Kidney capillary endothelial cell (primary cell): ENCODE measurements around the gene AP3B1.

Experiments used
- DNase-seq: peaks from one replicate; pipeline ENCODE4 v3.0.0-alpha.2; 2018; ENCODE audit warnings: low spot score

Gene AP3B1, protein sequence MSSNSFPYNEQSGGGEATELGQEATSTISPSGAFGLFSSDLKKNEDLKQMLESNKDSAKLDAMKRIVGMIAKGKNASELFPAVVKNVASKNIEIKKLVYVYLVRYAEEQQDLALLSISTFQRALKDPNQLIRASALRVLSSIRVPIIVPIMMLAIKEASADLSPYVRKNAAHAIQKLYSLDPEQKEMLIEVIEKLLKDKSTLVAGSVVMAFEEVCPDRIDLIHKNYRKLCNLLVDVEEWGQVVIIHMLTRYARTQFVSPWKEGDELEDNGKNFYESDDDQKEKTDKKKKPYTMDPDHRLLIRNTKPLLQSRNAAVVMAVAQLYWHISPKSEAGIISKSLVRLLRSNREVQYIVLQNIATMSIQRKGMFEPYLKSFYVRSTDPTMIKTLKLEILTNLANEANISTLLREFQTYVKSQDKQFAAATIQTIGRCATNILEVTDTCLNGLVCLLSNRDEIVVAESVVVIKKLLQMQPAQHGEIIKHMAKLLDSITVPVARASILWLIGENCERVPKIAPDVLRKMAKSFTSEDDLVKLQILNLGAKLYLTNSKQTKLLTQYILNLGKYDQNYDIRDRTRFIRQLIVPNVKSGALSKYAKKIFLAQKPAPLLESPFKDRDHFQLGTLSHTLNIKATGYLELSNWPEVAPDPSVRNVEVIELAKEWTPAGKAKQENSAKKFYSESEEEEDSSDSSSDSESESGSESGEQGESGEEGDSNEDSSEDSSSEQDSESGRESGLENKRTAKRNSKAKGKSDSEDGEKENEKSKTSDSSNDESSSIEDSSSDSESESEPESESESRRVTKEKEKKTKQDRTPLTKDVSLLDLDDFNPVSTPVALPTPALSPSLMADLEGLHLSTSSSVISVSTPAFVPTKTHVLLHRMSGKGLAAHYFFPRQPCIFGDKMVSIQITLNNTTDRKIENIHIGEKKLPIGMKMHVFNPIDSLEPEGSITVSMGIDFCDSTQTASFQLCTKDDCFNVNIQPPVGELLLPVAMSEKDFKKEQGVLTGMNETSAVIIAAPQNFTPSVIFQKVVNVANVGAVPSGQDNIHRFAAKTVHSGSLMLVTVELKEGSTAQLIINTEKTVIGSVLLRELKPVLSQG

DNA sequence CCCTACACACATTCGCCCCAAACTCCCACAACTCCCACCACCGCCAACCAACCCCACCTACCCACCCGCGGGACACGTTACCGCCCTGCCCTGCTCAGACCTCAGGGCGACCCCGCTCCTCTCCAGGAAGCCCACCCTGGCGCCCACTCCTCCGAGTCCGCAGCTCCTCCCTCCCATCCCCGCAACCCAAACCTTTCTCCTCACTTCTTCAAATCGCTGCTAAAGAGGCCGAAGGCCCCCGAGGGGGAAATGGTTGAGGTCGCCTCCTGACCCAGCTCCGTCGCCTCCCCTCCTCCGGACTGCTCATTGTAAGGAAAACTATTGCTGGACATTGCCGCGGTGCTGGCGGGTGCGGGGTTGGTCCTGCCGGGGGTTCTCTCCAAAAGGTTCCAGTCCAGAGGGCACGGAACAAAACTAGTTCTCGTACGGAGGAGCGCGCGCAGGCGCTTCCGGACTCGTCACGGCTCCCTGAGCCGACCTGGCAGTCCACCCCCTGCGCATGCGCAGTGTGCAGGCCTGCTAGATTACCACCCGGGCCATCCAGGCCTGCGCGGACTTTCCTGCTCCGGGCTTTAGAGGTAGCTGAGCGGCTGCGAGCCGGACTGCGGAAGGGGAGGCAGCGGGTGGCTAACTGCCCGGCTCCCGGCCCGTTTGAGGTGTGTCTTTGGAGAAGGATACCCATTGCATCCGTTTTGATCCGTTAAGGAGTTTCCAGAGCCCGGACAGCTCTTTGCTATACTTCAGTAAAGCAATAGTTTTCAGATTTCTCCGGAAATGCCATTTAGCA is at the start of gene AP3B1:
TSS of gene AP3B1 (minus strand) at position 451 of the 787 bp plus-strand sequence. CDS start at position 332, 119 bp downstream.
- peak; percentile 100 for DNase-seq

DNA sequence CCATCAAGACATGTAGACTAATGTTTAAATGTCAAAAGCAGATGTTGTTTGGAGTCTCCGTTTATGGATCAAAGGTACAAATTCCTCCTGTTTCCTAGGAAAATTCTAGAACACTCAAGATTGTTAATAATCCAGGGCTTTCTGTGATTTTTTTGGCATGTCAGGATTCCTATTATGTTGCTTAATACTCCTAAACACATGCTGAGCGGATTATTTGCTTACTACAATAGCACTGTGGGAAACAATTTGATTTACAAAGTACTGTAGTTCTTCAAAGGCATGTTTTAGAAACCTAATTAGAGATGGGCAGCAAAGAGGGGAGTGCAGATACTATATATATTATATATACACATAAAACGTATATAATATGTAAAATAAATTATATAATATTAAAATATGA is 46.9 kb upstream of the AP3B1 start:
- no peak for DNase-seq

DNA sequence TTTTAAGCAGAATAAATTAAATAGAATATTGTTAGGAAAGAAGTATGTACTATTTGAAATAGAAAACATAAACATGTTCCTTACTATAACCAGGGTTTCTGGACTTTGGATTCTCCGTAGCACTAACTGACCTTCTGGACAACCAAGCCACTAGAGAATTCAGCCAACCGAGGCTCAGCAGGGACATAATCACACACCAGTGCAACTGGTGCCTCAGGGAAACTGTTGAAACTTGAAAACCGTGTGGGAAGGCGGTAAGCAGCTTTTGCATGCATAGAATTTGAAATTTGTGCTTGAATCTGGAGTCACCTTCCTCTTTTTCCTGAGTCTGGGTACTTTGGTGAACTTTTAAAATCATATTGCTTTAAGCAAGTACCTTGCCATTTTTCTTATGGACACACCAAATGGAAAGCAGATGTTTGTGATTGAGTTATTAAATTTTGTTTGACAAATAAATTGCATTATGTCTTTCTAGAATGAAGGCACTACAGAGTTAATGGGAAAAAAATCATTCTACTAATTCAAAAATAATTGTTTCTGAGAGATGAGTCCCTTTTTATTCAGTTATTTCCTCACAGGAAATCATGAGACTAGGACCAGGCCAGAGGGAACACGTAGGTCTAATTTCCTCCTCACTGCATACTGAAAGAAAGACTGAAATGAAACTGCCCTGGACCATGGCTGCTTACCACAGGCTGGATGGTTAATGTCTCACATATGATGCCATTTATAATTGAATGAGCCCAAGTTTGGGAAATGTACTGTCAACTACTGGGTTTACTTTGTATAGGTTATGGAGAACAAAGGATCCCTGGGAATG is 45.3 kb upstream of the AP3B1 start:
- DNase-seq: no peak

DNA sequence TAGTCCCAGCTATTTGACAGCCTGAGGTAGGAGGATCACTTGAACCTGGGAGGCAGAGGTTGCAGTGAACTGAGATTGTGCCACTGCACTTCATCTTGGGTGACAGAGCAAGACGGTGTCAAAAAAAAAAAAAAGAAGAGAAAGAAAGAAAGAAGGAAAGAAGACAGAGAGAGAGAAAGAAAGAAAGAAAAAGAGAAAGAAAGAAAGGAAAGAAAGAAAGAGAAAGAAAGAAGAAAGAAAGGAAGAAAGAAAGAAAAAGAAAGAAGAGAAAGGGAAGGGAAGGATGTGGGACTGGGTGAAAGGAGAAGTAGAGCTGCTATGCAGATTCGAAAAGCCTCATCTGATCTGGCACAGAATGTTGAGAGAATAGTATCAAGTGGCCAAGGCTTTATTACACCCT is 42.2 kb upstream of the AP3B1 start:
- DNase-seq: no peak

DNA sequence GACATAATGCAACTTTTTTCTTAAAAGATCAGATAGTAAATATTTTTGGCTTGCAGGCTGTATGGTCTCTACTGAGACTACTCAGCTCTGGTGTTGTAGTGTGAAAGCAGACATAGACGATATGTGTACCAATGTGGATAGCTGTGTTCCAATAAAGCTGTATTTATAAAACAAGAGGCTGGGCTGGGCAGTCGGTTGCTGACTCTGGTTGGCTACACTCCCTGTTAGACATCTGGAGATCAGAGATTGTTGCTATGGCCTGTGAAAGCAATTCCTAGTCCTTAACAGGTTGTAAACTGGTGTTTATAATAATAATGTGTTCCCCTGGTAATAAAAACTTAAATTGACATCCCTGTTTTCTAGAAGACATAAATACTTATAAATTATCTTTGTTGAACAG is 41.5 kb upstream of the AP3B1 start:
- DNase-seq: no peak

DNA sequence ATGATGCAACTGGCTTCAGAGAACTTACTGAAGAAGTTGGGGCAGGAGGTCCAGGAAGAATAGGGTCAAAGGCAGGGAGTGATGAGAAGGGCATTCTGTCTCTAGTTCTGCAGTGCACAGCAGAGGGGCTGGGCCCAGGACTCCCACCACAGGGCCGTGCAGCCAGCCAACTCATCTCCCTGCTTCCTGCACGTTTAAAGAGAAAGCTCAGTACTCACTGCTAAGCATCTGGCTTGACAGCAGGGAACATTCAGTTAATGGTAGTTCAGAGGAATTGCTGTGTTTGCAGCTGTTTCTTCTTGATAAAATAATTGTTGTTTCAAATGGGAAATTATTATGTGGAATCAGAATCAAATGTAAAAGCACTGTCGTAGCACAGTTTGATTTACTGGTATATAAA is 40.3 kb upstream of the AP3B1 start:
- no peak for DNase-seq

DNA sequence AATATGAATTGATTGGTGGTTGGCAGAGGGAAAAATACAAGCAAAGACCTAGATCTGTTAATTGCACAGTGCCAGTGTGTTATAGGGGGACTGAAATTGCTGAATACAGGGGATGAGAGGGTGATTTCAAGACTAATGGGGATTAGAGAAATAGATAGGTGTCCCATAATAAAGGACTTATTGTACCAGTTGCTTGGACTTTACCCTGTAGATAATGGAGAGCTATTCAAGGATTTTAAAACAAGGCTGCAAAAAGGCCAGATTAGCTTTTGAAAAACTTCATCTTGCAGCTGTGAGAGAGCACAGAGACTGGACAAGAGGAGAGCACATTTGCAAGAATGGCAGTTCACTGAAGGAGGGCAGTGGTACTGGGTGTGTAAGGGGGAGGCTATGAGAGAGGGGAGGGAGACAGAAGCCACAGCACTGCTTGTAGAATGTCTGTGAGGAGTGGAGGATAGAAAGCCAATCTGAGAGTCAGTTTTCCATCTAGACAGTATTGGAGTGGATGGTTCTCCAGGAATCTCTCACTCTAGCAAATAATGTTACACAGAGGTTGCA is 37.1 kb upstream of the AP3B1 start:
- DNase-seq: no peak

DNA sequence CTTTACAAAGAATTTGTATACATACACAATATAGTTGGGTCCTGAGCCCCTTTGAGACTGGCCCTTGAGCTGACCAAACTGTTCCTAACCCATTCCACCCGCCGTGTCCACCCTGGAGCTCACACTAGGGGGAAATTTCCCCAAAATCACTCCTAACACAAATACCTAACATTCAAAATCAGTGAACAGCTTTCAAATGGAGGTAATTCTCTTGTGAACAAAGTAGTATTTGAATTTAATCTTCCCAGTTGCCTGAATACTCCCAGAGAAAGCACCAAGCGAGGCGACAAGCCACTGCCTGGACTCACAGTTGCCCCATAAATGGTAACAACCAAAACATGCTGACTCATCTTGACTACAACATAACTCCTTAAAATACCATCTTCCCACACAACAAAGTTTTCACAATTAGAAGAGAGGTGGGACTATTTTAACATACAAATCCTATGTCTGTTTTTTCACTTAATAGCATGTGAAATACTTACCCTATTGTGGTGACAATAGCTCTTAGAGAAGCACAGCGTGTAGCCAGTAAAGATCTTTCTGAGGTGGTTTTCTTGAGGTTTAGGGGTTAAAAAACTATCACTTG is 34.2 kb upstream of the AP3B1 start:
- no peak for DNase-seq

DNA sequence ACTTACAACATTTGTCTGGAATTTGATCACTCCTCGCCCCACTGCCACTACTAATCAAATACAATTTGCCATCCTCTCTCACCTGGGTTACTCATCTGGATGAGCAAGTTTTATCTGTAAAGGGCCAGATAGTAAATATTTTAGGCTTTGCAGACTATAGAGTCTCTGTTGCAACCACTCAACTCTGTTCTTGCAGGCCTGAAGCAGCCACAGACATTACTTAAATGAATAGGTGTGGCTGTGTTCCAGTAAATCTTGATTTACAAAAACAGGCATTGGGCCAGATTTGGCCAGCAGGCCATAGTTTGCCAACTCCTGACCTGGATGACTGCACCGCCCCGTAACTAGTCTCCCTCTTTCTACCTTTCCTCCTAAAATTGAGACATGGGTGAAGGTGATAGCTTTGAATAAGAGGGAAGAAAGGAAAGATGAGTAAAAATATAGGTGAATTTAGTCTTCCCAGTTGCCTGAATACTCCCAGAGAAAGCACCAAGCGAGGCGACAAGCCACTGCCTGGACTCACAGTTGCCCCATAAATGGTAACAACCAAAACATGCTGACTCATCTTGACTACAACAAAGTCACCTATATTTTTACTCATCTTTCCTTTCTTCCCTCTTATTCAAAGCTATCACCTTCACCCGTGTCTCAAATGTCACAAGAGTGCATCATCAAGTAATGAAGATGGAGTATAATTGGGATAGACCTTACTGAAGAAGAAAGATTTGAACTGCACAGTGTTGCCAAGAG is 33.4 kb upstream of the AP3B1 start:
- DNase-seq: no peak

DNA sequence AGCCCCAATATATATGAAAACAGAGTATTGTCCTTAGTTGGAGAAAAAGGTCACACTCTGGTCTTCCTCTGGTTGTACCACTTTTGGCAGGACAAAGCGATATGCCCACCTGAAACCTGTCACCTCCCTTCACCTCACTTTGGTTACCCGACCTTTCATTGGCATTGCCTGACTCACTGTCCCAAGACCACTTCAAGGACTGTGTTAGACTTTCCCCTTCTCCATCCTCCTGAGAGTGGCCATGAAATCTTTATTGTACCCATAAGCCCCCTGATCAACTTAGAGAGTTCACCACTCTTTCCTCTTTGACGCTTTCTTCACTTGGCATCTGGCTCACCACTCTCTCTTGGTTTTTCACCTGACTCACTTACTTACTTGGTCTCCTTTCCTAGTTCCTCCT is 32.4 kb upstream of the AP3B1 start:
- no peak for DNase-seq

DNA sequence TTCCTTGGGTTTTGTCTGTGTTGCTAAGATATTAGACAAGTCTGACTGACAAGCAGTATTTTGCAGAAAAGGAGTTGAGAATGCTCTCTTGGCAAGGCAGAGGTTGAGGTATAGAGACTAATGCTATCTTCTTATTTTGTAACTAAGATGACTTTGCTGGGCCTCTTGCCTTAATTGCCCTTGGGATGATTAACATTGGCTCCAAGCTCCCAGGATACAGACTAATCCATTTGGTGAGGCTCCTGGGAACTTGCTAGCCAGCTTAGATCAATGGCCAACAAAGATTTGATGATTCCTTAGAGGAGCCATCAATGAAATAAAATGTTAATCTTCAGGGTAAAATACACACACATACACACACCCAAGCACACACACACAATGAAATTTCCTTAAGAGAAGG is 28.7 kb upstream of the AP3B1 start:
- DNase-seq: no peak

DNA sequence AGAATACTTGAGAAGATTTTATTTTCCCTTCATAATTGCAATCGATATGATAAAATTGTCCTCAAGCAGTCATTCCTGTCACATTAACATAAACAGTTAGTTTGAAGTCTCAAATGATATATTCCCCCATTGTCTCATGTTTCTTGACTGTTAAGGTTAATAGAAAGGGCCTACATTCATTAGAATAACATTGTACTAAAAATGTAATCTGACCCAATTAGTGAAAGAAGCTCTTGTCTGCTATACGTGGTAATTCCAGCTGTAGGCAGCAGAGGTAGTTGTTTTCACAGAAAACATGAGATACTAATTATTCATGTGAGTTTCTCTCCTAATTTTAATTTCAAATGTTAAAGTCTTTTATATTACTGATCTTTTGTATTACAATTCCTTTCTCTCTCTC is 25.9 kb upstream of the AP3B1 start:
- peak; percentile 31 for DNase-seq

DNA sequence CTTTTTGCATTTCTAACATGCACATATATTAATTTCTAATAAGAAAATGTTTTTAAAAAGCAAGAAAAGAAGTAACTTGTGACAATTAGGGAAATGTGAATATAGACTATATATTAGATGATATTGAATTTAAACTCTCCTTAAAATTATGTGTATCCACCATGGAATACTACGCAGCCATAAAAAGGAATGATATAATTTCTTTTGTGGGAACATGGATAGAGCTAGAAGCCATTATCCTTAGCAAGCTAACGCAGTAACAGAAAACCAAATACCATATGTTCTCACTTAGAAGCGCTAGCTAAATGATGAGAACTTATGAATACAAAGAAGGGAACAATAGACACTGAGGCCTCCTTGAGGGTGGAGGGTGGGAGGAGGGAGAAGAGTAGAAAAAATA is 23.8 kb upstream of the AP3B1 start:
- no peak for DNase-seq

DNA sequence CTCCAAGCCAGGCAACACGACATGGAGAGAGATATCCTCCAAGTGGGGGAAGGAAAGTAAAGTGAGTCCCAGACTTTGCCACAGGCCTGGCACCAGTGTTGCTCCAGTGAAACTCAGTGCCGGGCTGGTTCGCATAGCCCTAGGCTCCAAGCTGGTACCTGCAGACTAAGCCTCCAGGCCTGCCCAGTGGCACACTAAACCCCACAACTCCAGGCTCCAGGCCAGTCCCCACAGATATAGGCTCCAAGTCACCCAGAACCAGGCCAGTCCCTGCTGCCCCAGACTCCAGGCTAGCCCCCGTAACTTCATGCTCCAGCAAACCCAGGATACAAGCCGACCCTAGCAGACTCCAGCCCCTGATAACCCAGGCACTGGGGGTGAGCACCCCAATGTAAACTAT is 23.0 kb upstream of the AP3B1 start:
- no peak for DNase-seq

DNA sequence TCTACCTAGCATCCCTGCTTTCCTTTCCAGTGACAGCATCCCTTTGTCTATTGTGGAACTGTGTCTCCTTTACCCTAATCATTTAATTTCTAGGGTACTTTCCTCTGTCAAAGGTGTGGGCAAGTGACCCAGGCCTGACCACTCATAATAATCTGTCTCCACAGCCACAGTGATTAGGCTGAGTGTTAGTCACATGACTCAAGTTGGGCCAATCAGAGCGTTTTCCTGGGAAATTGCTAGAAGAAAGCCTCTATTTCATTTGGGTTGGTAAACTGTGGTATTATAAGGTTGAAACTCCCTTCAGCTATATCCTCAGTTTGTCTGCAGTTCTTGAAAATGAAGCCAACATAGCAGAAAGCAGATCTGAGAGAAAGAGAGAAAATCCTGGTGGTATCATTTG is 14.2 kb upstream of the AP3B1 start:
- no peak for DNase-seq

DNA sequence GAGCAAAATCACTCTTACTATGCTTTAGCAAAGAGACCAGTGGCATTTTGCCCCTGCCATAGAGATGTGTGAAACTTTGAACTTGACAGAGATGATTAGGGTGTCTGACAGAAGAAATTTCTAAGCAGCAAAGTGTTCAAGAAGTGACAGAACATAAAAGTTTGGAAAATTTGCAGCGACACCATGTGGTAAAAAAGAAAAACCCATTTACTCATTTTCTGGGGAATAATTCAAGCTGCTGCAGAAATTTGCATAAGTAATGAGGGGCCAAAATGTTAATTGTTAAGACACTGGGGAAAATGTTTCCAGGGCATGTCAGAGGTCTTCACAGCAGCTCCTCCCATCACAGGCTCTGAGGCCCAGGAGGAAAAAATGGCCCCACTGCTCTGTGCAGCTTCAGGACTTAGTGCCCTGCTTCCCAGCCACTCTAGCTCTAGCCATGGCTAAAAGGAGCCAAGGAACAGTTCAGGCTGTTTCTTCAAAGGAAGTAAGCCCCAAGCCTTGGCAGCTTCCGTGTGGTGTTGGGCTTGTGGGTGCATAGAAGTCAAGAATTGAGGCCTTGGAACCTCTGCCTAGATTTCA is 6.1 kb upstream of the AP3B1 start:
- no peak for DNase-seq

DNA sequence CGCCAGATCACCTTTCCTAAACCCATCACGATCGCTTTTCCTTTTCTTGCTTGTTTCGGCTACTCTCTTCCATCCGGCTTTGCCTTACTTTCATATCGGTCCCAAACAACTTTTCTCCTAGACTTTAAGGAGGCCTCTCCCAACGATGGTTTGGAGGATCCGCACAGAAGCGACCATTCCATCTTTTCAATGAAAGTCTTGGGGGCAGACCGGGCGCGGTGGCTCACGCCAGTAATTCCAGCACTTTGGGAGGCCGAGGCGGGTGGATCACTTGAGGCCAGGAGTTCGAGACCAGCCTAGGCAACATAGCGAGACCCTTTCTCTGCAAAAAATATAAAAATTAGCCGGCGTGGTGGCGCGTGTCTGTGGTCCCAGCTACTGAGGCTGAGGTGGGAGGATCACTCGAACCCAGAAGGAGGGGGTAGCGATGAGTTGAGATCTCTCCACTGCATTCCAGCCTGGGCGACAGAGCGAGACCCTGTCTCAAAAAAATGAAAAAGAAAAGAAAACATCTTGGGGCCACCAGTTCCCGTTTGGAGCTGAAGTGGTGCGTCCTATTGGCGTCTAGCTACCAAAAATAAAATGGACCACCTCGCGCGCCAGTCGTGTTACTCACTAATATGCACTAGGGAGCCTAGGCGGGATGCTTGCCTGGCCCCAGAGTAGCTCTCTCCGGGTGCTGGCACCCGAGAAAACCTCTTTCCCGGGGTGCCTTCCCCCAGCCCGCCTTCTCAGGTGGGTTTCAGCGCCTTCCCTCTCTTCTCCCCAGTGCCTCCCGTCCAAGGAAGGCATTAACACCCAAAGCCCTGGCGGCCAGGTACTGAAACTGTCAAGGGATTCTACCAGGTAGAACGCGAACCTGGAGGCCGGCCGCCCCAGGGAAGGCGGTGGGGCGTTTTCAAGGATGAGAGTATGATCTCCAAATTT is 800 bp upstream of the AP3B1 start:
- DNase-seq: no peak

DNA sequence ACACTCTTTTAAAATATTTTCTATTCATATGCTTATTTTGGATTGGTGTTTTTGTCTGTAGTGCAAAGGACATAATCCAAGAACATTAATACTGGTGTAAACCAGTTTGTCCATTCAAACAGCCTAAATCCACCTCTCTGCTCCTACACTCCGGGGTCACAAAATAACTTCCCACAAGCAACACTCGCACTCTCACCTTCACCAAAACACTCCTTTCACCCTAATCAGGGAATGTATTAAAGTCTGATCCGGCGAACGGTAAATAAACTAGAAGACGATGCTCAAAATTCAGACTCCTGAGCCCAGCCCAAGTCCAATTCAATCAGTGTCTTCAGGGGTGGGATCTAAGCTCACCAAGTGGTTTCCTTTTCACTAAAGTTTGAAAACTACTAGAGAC is 649 bp downstream of the AP3B1 start:
- no peak for DNase-seq
